Right lobe of liver (tissue), 6 donors: Measurements from ENCODE around the gene PRKAB1. TPM values are rescaled to one million over a fixed set of nuclear protein-coding genes. Genes with fewer than 3 reads are reported as not detected.
"Not testable (repeated sequence)": the region's sequence is repeated elsewhere in the genome, so short reads cannot be mapped to it uniquely, and the experiment has no call there.

Source experiments
- ATAC-seq, 4 donors: fragments of 200-7000 bp; cut with Tn5 transposase; one replicate each; pipeline ENCODE4 v1.9.1; 2020; ENCODE audit warnings: mild to moderate bottlenecking in 4 of 4, moderate library complexity in 4 of 4
- DNase-seq, 3 donors: peaks; one replicate each; pipeline ENCODE4 v3.0.0-alpha.2; 2020
- H3K27ac ChIP-seq, 3 donors: fragments of 200-600 bp; one replicate each; pipeline ENCODE4 v1.8.0; 2022
- H3K27me3 ChIP-seq, 2 donors: fragments of 200-600 bp; one replicate each; pipeline ENCODE4 v1.8.0; 2022
- H3K36me3 ChIP-seq, 4 donors: fragments of 200-600 bp; sonication (generic) in 1 of 4; one replicate each; pipeline versions ENCODE4 v1.5.1 to v1.8.0; 2017 to 2022; ENCODE audit warnings: control low read depth in 1 of 4
- H3K4me1 ChIP-seq, 4 donors: fragments of 200-600 bp; sonication (generic) in 1 of 4; one replicate each; pipeline versions ENCODE4 v1.5.1 to v1.8.0; 2017 to 2022; ENCODE audit warnings: control low read depth in 1 of 4
- H3K4me3 ChIP-seq, 3 donors: fragments of 200-600 bp; one replicate each; pipeline ENCODE4 v1.8.0; 2022
- H3K9me3 ChIP-seq, 4 donors: fragments of 200-600 bp; sonication (generic) in 1 of 4; one replicate each; pipeline versions ENCODE4 v1.5.1 to v1.8.0; 2017 to 2022; ENCODE audit warnings: control low read depth in 1 of 4
- POLR2A ChIP-seq: fragments of 450-650 bp; IDR thresholded peaks from one replicate; pipeline ENCODE4 v1.6.1; 2017; ENCODE audit warnings: antibody characterized with exemption, mild to moderate bottlenecking
- WGBS: methylation state at CpG from one replicate; pipeline ENCODE4 v1.1.6; 2018; ENCODE audit warnings: low coverage, low lambda C conversion rate; ENCODE audit not compliant: insufficient coverage; ENCODE audit errors: missing lambda C conversion rate; 5-methylcytosine and 5-hydroxymethylcytosine counted together
- intact Hi-C, 2 donors: fragments of 100-400 bp; cut with DNase I; formaldehyde crosslinking; loops; one replicate each; pipeline versions ENCODE4 v1.11.2 to v1.14.1; 2022
- long read RNA-seq: library from polyadenylated mRNA; unstranded; transcript quantifications from one replicate; pipeline ENCODE4 v2.0.0, GENCODE V29; 2019
- total RNA-seq, 6 experiments: library from RNA; depleted of rRNA in 2 of 6; stranded (reverse); fragments of >200 nt in 2 of 6; fragmentation: NEBNext Ultra II Directional in 3 of 6; extraction: Animal tissue kit (Norgen Biotek cat#: 25700) in 3 of 6; gene quantifications; one replicate each; pipeline versions ENCODE4 v1.1.0 to v1.2.4, GENCODE V29; 2016 to 2023
- TF ChIP-seq, protein P1 (sequence below), 4 donors: fragments of 200-600 bp in 3 of 4; fragments of 450-650 bp in 1 of 4; IDR thresholded peaks; one replicate each; pipeline versions ENCODE4 v1.5.1 to v1.8.0; 2016 to 2022; ENCODE audit warnings: antibody characterized with exemption in 4 of 4, mild to moderate bottlenecking in 2 of 4
- donor health status: DM: no; HTN: yes; CAD: no.
- donor health status: DM: no; HTN: no; CAD: no.
- donor health status: DM: no; HTN: no; CAD: no.
- donor health status: DM: no; HTN: yes; CAD: no.
- donor health status: DM: no; HTN: yes; CAD: no.

The PRKAB1 gene, protein sequence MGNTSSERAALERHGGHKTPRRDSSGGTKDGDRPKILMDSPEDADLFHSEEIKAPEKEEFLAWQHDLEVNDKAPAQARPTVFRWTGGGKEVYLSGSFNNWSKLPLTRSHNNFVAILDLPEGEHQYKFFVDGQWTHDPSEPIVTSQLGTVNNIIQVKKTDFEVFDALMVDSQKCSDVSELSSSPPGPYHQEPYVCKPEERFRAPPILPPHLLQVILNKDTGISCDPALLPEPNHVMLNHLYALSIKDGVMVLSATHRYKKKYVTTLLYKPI
- 10 to 100 TPM in 4 of 6 experiments, 1 to 10 TPM in 2; 8.2 to 17.1 (median 10.3) TPM for total RNA-seq
- long read RNA-seq, partial matches to known transcripts = 0 of 5 reads
- long read RNA-seq, other reads (novel, unspliced or antisense) = 1 of 5 reads

DNA sequence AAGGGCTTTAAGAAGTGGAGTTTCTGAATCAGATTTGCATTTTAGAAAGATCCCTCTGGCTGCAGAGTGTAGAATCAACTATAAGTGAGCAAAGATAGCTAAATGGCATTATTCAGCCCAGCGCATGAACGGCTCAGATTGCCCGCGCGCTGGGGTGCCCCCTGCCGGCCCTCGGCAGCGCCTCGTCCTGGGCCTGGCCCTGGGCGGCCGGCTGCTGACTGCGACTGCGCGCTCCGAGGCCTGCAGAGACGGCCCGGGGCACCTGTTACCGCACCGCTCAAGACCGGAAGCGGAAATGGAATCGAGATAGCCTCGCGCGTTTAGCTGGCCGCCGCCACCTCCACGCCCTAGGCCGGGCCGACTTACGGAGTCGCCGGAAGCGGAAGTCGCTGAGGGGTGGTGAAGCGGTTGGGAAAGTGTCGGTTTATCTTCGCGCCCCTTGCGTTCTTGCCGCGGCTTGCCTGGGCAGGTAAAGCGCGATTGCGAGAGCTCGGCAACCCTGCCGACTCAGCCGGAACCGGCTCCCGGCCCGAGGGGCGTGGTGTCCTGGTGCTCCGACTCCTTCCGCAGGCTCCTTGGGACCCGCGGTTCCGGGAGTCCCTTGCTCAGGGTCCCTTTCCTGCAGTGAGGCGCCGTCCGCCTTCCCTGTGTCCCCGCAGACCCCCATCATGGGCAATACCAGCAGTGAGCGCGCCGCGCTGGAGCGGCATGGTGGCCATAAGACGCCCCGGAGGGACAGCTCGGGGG is at the start of gene PRKAB1:
PRKAB1 (plus strand) TSS at position 557 of the 747 bp plus-strand sequence; CDS start at position 669, 112 bp downstream.
- H3K36me3 ChIP-seq = peaks cover 0 to 13% (median 2%) of the 10 kb centered on the region in 4 donors
- DNase-seq (peak; percentile 97 to 98 (median 98)), ATAC-seq (peak; percentile 95 to 99 (median 96))
- TF ChIP-seq, protein P1, sequence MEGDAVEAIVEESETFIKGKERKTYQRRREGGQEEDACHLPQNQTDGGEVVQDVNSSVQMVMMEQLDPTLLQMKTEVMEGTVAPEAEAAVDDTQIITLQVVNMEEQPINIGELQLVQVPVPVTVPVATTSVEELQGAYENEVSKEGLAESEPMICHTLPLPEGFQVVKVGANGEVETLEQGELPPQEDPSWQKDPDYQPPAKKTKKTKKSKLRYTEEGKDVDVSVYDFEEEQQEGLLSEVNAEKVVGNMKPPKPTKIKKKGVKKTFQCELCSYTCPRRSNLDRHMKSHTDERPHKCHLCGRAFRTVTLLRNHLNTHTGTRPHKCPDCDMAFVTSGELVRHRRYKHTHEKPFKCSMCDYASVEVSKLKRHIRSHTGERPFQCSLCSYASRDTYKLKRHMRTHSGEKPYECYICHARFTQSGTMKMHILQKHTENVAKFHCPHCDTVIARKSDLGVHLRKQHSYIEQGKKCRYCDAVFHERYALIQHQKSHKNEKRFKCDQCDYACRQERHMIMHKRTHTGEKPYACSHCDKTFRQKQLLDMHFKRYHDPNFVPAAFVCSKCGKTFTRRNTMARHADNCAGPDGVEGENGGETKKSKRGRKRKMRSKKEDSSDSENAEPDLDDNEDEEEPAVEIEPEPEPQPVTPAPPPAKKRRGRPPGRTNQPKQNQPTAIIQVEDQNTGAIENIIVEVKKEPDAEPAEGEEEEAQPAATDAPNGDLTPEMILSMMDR (IDR thresholded peaks at IDR 0.05) = peak; percentile 89 to 99 (median 98)
- TF ChIP-seq POLR2A = peak; percentile 69
- no peaks in the 10 kb centered on the region for H3K9me3 ChIP-seq
- H3K4me1 ChIP-seq = peaks cover 0 to 41% (median 5%) of the 10 kb centered on the region in 4 donors
- H3K27me3 ChIP-seq = no peaks in the 10 kb centered on the region
- H3K27ac ChIP-seq = peak within 1 kb of the TSS; percentile 67 to 87 (median 83)
- H3K4me3 ChIP-seq = peak within 1 kb of the TSS; percentile 63 to 98 (median 97)
- 0% methylated on average over 2 of the region's 69 CpGs for WGBS
- intact Hi-C loops = loop anchor here (10.0 kb wide), 1 partner anchor 117 kb away; no protein-coding TSS in a partner anchor

DNA sequence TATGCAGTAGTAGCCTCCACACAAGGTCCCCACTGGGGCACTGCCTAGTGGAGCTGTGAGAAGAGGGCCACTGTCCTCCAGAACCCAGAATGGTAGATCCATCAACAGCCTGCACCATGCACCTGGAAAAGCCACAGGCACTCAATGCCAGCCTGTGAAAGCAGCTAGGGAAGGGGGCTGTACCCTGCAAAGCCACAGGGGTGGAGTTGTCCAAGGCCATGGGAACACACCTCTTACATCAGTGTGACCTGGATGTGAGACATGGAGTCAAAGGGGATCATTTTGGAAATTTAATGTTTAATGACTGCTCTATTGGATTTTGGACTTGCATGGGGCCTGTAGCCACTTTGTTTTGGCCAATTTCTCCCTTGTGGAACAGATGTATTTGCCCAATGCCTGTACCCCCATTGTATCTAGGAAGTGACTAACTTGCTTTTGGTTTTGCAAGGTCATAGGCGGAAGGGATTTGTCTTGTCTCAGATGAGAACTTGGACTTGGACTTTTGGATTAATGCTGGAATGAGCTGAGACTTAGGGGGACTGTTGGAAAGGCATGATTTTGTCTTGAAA is 49.5 kb upstream of the PRKAB1 start:
- WGBS = 100% methylated on average over 1 of the region's 1 CpG
- H3K27ac ChIP-seq, H3K27me3 ChIP-seq, H3K36me3 ChIP-seq, H3K4me3 ChIP-seq, H3K4me1 ChIP-seq, intact Hi-C loops, H3K9me3 ChIP-seq: not testable (repeated sequence)
- DNase-seq (peak in 1 of 3 donors; percentile 73), ATAC-seq (peak in 1 of 4 donors; percentile 71)

DNA sequence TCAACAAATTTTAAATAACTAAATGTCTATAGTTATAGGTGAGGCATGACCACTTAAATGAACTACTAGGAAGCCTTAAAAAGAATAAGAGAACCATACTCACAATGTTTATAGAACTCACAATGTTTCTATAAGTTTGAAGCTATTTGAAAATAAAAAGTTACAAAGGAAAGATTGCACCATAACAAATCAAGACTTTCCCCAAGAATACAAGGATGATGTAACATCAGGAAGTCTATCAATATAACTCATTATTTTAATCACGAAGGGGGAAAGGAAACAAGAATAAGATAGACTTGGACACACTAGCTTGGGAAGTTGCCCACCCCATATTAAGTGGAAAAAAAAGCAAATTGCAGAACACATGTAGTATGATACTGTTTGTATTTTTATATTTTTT is 47.4 kb upstream of the PRKAB1 start:
- WGBS = 22% methylated on average over 1 of the region's 1 CpG
- intact Hi-C loops = no loop called here

DNA sequence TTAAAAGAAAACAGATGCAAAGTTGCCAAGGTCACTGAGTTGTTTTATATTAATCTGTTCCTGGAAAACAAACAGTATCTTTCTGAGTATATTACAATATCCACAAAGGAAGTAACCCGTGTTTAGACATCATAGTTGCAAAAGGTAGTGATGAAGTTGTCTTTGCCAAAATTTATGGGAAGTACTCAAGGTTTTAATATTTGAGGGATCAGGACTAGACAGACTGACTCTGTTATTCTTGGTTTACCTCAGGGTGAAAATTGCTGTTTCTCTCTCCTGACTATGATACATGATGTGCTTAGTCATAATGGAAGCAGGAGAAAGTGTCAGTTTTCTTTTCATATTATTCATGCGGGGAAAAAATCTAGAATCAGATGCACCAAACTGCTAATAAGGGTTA is 46.1 kb upstream of the PRKAB1 start:
- TF ChIP-seq, protein P1 (IDR thresholded peaks at IDR 0.05) = no peak
- TF ChIP-seq POLR2A = no peak
- intact Hi-C loops = no loop called here
- Histone ChIP-seq H3K27me3 (no peaks in the 10 kb centered on the region), H3K36me3 (no peaks in the 10 kb centered on the region), H3K4me1 (peaks cover 0 to 11% (median 2%) of the 10 kb centered on the region in 4 donors), H3K4me3 (no peak overlapping the region), H3K9me3 (no peaks in the 10 kb centered on the region), H3K27ac (no peak overlapping the region)
- DNase-seq (no peak), ATAC-seq (peak in 2 of 4 donors; percentile 49 to 56)
- WGBS = 22% methylated on average over 2 of the region's 2 CpGs

More for the DNA sequence above, 47.4 kb upstream of the PRKAB1 start:
- H3K36me3 ChIP-seq = no peaks in the 10 kb centered on the region
- H3K27me3 ChIP-seq = no peaks in the 10 kb centered on the region
- H3K9me3 ChIP-seq = no peaks in the 10 kb centered on the region
- no peak for ATAC-seq
- no peak overlapping the region for H3K4me3 ChIP-seq
- DNase-seq = no peak
- peaks cover 0 to 6% (median 0%) of the 10 kb centered on the region in 4 donors for H3K4me1 ChIP-seq
- no peak overlapping the region for H3K27ac ChIP-seq
- TF ChIP-seq POLR2A = no peak
- TF ChIP-seq, protein P1 (IDR thresholded peaks at IDR 0.05) = no peak
